Erythroblast (primary cell): ENCODE data around the gene ZNF446.
"Not testable (repeated sequence)": the region's sequence is repeated elsewhere in the genome, so short reads cannot be mapped to it uniquely, and the experiment has no call there.

Experiments
- DNase-seq, 2 experiments: peaks; one replicate each; lab custom pipeline; 2025; lab: John Stamatoyannopoulos, UW
- GATA1 ChIP-seq: IDR thresholded peaks from 2 replicates; pipeline ENCODE4 v1.6.1; 2011; ENCODE audit warnings: low read depth, mild to moderate bottlenecking, control low read depth, low read length, moderate library complexity
- POLR2A ChIP-seq: IDR thresholded peaks from 2 replicates; pipeline ENCODE4 v1.6.1; 2011; ENCODE audit warnings: mild to moderate bottlenecking, low read length

ZNF446 gene

GRCh38 chr19:58475714-58476497, at the start of gene ZNF446:
TSS of gene ZNF446 (plus strand) at chr19:58476352. CDS start at chr19:58477219, 867 bp downstream.
- no peak for TF ChIP-seq GATA1
- peak; percentile 84 for TF ChIP-seq POLR2A
- peak; percentile 97 for DNase-seq

DNA sequence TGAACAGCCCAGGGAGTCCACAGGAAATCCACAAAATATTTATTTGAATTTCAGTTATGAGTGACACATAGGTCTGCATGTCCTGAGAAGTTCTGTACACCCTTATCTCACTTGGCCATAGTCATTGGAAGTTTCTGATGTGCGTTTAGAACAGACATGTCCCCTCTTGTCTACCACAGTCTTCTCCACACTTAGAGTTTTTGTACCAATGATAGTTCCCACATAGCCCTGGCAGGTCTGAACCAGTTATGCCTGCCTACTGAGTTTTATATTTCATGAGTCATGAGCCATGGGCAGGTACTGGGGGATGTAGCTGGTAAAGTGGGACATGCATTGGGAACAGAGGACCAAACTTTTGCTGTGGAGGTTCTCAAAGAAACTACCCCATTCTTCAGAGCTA, 47.5 kb upstream of the ZNF446 start:
- TF ChIP-seq GATA1 (no peak), POLR2A (no peak)
- no peak for DNase-seq

GRCh38 chr19:58429745-58430144, 46.4 kb upstream of the ZNF446 start:
- TF ChIP-seq GATA1, result no peak

GRCh38 chr19:58434217-58434616, 41.9 kb upstream of the ZNF446 start:
- peak in 1 of 2 experiments; percentile 25 for DNase-seq
- no peak for TF ChIP-seq GATA1
- TF ChIP-seq POLR2A, result no peak

More at GRCh38 chr19:58429745-58430144, 46.4 kb upstream of the ZNF446 start:
- DNase-seq, result no peak

DNA sequence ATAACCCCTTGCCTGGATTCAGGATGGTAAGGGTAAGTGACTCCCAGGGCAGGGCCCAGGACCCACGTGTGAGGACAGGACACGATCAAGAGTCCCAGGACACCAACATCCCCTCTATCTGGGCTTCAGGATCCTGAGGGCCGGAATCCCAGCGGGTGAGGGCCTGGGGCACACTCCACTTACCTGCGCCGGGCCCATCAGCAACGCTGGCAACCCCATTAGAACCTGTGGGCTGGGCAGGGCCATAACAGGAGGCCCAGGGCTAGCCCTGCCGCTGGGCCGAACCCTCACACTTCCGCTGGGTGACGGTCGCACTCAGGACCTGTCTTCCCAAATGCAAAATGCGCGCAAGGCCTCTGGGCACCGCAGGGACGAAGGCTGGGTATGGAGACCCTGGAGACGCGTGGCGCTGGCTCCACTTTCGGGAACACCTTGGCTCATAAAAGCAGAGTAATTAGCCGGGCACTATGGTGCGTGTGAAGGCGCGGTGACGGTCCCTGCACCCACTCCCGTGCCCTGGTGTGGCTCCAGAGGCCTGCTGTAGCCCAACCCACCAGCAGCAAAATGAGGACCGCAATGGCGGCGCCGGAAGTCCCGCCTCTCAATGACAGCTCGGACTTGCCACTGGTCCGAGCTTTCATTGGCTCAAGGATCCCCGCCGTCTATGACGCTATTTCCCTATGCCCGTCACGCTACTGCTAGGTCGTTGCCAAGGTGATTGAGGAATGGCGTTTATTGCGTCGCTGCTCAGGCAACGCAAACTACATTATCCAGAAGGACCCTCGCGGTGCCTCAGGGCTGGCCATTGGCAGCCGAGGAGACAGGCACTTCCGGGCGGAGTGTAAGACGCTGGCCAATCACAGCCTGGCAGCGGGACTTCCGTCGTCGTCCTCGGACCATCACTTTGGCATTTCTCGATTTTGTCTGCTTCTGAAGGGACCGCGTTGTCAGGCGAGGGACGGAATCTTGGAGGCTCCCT, 36.3 kb upstream of the ZNF446 start, which contains the start of gene ZNF132:
Gene ZNF132, minus strand, starts transcription at position 578 of the 979 bp plus-strand sequence. Its CDS starts 332 bp downstream, at position 246.
- TF ChIP-seq GATA1, result no peak
- peak; percentile 81 for TF ChIP-seq POLR2A

DNA sequence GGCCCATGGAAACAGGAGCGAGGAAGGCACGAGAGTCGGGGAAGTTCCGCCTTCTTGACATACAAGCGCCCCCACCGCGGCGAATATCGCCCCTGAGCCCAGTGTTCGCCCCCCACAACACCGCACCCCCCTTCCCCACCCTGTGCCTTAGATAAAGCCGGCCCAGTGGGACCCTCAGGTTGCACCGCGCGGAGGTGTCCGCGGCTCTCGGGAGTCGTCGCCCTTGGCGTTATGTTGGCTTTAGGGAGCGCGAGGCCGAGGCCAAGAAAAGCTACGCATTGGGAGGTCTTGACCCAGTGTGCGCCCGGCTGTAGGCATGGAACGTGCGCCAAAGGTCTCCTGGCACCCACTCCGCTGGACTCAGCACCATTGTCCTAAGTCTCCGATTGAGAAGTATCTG, 35.6 kb upstream of the ZNF446 start:
- DNase-seq, result no peak
- TF ChIP-seq GATA1 (no peak), POLR2A (no peak)

More for the DNA sequence above, 36.3 kb upstream of the ZNF446 start, which contains the start of gene ZNF132:
- DNase-seq, result peak; percentile 94 to 98

DNA sequence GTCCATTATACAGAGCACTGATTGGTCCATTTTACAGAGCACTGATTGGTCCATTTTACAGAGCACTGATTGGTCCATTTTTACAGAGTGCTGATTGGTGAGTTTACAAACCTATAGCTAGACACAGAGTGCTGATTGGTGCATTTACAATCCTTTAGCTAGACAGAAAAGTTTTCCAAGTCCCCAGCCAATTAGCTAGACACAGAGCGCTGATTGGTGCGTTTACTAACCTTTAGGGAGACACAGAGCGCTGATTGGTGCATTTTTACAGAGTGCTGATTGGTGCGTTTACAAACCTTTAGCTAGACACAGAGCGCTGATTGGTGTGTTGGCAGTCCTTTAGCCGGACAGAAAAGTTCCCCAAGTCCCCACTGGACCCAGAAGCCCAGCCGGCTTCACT, 33.2 kb upstream of the ZNF446 start:
- DNase-seq, result not testable (repeated sequence)

DNA sequence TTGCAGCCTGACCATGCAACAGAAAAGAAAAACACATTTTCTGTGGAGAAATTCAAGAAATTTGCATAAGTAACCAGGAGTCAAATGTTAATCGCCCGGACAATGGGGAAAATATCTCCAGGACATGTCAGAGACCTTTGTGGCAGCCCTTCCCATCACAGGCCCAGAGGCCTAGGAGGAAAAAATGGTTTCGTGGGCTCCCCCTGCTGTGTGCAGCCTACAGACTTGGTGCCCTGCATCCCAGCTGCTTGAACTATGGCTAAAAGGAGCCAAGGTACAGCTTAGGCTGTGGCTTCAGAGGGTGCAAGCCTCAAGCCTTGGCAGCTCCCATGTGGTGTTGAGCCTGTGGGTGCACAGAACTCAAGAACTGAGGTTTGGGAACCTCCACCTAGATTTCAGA, 27.3 kb upstream of the ZNF446 start:
- DNase-seq, result not testable (repeated sequence)

DNA sequence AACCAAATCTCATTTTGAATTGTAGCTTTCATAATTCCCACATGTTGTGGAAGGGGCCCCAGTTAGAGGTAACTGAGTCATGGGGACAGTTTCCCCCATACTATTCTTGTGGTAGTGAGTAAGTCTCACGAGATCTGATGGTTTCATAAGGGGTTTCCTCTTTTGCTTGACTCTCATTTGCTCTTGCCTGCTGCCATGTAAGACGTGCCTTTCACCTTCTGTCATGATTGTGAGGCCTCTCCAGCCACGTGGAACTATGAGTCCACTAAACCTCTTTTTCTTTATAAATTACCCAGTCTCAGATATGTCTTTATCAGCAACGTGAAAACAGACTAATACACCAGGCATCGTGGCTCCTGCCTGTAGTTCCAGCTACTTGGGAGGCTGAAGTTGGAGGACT, 26.2 kb upstream of the ZNF446 start:
- not testable (repeated sequence) for DNase-seq

GRCh38 chr19:58450856-58451357, 25.2 kb upstream of the ZNF446 start:
- TF ChIP-seq GATA1 (no peak), POLR2A (no peak)
- peak in 1 of 2 experiments; percentile 46 for DNase-seq

DNA sequence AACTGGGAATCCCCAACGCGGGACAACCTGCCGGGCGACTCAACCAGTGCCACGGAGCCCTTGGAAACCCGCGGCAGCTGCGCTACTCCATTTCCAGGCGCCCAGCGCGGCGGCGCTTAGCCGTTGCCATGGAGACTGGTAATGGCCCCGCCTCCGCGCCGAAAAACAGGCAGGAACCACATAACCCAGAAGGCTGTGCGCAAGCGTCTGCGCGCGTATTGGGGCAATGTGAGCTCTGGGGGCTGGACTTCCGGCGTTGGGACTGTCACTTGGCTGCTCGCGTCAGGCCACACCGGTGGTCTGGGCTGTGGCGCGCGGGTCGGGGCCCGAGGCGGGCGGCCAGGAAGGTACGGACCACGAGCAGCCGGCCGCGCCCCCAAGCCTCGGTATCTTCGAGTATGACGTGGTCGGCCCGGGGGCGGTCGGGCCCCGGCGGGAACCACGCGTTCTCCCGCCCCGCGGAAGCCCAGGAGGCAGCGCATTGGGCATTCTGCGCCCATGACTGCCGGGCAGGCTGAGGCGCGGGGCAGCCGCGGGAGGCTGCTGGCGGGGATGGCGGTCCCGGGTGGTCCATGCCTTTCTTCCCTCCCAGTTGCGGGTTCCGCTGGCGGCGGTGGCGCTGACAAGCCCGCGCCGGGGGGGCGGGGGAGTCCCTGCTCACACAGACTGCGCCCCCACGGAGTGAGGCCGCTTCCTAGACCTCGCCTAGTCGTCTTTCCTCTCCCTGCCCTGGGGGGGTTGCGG, 24.6 kb upstream of the ZNF446 start, which contains the start of gene ZNF324B:
Gene ZNF324B, plus strand, starts transcription at position 265 of the 744 bp plus-strand sequence. CDS start 2,080 bp downstream, outside the sequence.
- TF ChIP-seq POLR2A (peak; percentile 69), GATA1 (no peak)
- peak; percentile 96 to 97 for DNase-seq

GRCh38 chr19:58453743-58454142, 22.4 kb upstream of the ZNF446 start:
- TF ChIP-seq POLR2A (no peak), GATA1 (no peak)
- DNase-seq, result no peak

GRCh38 chr19:58455306-58455705, 20.8 kb upstream of the ZNF446 start:
- TF ChIP-seq POLR2A (no peak), GATA1 (no peak)
- DNase-seq, result no peak

DNA sequence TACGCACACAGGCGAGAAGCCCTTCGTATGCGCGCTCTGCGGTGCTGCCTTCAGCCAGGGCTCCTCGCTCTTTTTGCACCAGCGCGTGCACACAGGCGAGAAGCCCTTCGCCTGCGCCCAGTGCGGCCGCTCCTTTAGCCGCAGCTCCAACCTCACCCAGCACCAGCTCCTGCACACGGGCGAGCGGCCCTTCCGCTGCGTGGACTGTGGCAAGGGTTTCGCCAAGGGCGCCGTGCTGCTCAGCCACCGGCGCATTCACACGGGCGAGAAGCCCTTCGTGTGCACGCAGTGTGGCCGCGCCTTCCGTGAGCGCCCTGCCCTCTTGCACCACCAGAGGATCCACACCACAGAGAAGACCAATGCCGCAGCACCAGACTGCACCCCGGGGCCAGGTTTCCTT, 20.0 kb upstream of the ZNF446 start:
- no peak for DNase-seq
- TF ChIP-seq GATA1, result no peak
- no peak for TF ChIP-seq POLR2A
